Urothelium cell line (cell line): ENCODE data around the gene RAN.
"Not testable (repeated sequence)": the region's sequence is repeated elsewhere in the genome, so short reads cannot be mapped to it uniquely, and the experiment has no call there.

Source experiments
- DNase-seq: peaks from one replicate; pipeline ENCODE4 v3.0.0; 2011; ENCODE audit warnings: low spot score, mixed read lengths
- FAIRE-seq: peaks from 2 replicates; lab custom pipeline; 2011; peaks lifted over from hg19 to GRCh38; lab: Jason Lieb, UNC

Gene RAN

DNA sequence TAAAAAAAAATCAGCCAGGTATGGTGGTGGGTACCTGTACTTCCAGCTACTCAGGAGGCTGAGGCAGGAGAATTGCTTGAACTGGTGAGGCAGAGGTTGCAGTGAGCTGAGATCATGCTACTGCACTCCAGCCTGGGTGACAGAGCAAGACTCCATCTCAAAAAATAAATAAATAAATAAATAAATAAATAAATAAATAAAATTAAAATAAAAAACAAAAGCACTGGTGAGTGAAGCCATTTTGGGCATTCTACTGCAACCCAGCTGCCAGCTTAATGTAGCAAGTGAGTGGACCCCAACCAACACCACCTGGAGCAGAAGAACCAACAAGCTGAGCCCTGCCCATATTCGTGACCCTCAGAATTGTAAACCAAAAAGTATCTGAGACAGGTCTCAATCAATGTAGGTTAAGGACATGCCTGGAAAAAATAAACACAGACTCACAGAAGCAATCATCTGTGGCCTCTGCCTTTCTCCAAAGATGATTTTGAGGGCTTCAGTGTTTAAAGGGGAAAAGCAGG, 23.0 kb upstream of the RAN start:
- not testable (repeated sequence) for DNase-seq, FAIRE-seq

DNA sequence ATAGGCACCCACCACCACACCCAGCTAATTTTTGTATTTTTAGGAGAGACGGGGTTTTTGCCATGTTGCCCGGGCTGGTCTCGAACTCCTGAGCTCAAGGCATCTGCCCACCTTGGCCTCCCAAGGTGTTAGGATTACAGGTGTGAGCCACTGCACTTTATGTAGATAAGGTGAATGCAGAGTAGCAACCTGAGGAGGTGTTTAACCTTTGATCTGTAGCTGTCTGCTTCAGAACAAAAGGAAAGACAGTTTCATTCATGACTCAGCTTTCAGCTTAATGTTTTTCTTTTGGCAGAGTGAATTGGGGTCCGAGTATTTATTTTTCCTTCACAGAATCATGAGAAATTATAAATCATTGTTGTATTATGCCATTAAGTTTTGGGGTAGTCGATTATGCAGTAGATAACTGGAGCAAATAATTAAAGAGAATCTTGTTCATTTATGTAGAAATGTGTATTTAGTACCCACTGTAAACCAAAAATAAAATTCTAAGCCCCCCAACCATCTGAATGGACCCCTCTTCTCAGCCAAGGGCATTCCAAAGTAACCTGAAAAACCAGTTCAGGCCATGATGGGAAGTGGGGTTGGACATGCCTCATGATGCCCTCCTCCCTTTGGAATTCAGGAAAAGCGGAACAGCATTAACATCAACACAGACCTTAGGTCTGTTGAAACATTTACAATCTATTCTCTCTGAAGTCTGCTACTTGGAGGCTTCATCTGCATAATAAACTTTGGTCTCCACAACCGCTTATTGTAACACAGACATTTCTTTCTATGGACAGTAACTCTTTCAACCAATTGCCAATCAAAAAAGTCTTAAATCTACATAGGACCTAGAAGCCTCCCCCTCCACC, 22.1 kb upstream of the RAN start:
- DNase-seq (no peak), FAIRE-seq (no peak)

DNA sequence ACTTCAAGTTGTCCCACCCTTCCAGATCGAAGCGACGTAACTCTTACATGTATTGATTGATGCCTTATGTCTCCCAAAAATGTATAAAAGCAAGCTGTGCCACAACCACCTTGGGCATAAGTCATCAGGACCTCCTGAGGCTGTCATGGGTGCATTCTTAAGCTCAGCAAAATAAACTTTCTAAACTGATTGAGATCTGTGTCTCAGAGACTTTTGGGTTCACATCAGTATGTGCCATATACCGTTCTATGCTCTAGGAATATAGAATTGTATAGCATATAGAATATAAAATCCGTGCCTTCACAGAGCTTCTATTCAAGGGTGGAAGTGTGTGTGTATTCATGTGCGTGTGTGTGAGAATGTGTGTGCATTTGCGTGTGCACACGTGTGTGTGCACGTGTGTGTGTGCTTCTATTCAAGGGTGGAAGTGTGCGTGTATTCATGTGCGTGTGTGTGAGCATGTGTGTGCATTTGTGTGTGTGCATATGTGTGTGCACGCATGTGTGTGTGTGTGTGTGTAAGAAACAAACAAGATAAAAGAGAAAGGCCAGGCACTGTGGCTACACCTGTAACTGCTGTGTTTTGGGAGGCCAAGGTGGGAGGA, 21.3 kb upstream of the RAN start:
- no peak for FAIRE-seq
- DNase-seq = no peak

DNA sequence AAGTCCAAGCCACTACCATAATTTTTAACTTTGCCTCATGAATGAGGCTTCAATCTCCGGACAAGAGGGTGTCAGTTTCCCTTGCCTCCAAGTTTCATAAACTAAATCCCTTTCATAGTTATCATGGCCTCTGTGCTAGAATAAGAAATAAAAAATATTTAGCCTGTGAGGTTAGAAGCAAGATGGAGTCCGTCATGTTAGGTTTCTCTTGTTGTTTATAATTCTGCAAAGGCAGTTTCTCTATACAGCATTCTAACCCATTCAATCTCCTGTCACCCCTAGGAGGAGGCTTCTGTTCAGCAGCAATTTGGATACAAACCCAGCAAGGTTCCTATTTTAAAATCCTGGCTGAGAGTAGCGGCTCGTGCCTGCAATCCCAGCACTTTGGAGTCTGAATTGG, 15.8 kb upstream of the RAN start:
- DNase-seq = no peak
- FAIRE-seq = no peak

DNA sequence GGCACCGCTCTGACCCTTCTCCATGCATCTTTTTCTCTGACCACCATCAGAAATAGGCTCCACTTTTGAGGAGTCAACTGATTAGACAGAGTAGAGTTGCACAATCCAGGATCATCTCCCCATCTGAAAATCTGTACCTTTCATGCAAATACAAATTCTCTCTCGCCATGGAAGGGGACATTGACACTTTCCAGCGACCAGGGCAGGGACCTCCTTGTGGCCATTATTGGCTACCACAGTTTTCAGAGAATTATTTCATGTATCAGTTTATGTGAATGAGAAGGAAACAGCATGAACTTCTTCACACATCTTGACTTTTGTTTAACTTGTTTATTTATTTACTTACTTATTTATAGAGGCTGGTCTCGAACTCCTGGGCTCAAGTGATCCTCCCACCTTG, 13.8 kb upstream of the RAN start:
- DNase-seq (no peak), FAIRE-seq (no peak)

DNA sequence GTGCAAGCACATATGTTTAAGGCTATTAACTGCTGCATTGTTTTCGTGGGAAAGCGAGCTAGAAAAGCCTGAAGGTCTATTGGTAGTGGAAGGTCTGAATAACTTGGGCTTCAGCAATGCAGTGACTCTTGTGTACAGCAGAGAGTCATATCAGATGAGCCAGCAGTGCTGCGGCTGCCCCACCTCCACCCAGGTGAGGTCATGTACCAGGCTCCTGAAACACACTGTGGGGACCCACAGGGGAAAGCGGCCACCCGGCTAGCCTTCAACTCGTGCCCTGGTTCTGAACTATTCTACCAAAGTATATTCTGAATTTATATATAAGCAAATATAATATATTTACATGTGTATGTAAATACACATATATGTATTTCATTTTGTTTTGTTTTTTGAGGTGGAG, 12.7 kb upstream of the RAN start:
- FAIRE-seq (no peak), DNase-seq (no peak)

DNA sequence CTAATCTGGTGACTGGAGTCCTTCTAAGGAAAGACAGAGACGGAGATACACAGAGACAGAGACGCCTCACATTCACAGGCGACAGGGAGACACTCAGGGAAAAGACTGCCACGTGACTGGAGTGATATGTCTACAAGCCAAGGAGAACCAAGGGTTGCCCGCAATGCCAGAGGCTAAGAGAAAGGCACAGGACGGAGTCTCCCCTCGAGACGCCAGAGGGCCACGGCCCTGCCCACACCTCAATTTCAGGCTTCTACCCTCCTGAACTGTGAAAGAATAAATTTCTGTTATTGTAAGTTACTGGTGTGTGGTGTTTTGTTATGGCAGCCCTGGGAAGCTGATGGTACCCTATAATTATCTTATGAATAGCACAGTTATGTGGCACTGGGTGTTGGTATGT, 11.6 kb upstream of the RAN start:
- DNase-seq (no peak), FAIRE-seq (no peak)

DNA sequence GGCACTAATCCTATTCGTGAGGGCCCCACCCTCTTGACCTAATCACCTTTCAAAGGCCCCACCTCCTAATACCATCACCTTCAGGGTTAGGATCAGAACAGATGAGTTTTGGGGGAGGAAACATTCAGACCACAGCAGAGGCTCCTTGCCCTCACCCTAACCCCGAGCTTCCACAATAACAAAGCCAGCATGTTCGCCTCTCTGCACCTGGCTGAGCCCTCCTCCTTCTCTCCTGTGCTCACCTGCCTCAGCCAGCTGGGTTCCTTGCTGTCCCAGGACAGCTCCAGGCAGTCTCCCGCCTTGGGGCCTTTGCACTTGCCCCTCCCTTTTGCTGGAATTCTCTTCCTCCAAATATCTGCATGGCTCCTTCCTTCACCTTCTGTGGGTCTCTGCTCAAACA, 9.7 kb upstream of the RAN start:
- no peak for FAIRE-seq

DNA sequence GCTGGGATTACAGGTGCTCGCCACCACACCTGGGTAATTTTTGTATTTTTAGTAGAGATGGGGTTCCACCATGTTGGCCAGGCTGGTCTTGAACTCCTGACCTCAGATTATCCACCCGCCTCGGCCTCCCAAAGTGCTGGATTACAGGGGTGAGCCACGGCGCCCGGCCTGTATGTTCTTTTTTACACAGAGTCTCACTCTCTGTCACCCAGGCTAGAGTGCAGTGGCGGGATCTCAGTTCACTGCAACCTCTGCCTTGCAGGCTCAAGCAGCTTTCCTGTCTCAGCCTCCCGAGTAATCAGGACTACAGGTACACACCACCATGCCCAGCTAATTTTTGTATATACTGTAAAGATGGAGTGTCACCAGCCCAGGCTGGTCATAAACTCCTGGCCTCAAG, 9.1 kb upstream of the RAN start:
- FAIRE-seq, DNase-seq: not testable (repeated sequence)

More for the DNA sequence above, 9.7 kb upstream of the RAN start:
- no peak for DNase-seq

DNA sequence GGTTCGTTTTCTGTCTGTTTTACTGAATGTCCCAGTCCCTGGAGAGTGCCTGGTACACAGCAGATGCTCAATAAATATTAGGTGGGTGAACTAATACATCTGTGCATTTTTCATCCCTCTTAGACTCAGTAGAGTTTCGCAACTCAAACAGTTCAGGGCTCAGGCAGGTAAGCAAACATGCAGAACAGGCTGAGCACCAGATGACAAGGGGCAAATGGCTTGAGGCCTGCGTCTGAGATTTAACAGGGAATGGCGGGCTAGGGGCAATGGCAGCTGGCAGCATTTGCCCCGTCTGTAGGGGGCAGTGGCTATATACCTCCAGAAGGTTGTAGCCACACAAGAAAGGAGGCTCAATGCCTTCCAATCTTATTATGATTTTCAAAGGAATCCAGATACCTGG, 8.6 kb upstream of the RAN start:
- FAIRE-seq (no peak), DNase-seq (no peak)

DNA sequence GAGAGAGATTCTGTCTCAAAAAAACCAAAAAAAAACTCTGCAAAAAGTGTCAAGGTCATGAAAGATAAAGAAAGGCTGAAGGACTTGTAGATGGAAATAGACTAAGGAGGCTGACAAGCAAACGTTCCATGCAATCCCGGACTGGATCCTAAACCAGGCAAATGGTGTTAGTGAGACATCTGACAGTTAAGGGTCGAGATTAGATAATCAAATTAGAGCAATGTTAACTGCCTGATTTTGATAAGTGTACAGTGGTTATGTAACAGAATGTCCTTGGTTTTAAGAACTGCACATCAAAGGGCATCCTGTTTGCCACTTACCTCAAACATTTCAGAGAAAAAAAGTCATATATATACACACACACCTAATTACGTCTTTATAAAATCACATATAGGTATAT, 3.5 kb upstream of the RAN start:
- FAIRE-seq (no peak), DNase-seq (no peak)

DNA sequence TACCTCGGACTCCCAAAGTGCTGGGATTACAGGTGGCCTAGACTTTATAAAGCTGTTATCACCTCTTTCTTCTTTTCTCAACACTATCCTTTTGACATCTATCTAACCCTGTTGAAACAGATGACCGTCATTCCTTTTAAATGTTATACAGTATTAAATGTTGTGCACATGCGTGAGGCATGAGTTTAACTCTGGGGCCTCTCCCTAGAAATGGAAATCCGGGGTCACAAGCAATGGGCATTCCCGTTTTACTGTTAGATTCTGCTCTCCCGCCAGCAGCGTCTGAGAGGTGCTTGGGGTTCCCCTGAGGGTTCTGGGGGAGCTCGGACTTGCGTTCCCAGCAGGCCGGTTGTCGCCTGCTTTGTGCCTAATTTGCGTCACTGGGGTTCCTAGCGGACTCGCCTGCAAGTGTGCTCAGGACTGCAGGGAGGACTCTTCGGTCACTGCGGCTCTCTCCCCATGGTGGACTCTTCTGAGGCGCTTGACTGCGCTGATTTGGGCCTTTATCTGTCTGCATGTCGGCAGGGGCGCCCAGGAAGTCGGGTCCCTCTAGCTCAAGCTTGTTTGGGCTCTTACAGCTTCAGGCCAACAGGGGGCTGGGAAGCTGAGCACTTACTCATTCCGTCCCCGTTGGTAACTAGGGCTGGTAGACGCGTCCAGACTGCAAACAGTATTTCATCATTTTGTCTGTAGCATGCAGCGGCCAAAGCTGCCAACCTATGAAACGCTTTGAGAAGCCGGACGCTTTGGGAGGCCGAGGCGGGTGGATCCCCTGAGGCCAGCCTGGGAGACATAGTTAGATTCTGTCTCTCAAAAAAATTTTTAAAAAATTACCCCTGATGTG, 1.2 kb upstream of the RAN start:
- FAIRE-seq = peak; percentile 56
- peak; percentile 84 for DNase-seq

DNA sequence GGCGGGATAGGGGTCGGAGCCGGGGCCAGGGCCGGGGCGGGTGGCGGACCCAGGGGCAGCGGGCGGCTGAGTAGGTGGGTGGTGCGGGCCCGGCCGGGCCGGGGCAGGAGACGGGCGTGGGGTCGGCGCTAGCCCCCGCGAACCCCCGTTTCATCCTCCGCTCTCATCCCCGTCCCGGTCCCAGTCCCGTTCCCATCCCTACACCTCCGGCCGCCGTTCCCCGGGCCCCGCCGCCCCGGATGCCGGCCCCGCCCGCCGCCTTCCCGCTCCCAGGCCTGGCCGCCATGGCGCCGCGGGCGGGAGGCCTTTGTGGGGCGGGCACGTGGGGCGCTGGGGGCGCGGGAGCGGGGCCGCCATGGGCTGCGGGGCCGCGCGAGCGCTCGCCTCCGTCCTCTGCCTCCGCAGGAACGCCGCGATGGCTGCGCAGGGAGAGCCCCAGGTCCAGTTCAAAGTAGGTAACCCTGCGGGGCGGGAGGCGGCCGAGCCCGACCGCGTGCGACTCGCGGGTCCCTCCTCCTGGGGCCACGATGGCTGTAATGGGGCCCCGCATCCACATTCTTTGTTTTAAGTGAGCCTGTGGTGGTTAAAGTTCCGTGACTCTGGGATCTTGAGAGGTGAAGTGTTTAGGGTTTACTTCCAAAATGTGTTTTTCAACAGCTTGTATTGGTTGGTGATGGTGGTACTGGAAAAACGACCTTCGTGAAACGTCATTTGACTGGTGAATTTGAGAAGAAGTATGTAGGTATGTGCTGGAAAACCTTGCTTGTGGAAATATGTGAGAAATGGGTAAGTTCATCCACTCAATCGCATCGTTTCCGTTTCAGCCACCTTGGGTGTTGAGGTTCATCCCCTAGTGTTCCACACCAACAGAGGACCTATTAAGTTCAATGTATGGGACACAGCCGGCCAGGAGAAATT, 572 bp downstream of the RAN start:
- FAIRE-seq (no peak), DNase-seq (peak; percentile 54)

DNA sequence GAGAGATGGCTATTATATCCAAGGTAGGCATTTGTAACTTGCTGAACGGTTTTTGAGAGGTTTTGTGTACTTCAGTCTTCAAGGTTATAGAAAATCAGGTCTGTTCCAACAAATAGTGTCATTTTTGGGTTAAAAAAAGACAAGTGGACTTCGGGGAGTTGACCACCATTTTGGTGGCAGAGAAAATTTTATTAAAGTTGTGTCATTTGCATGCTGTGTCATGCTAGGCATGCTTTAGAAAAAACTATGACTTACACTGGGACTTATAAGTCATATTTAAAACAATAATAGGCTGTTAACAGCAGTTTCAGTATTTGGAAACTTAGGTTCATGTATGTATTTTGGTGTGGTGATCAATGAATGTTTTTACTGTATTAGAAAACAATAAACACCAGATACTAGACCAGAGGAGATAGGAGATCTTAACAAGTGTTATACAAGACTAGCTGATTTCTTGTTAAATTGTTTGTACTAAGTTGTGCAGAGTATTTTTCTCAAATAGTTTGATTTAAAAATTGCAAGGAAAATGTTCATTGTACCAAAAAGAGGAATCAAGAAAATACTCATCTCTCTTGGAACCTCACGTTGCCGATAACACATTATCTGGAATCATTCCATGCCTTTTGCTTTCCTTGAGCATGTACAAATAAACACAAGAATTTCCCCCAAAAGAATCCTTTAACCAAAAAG, 1.4 kb downstream of the RAN start:
- no peak for FAIRE-seq
- no peak for DNase-seq

DNA sequence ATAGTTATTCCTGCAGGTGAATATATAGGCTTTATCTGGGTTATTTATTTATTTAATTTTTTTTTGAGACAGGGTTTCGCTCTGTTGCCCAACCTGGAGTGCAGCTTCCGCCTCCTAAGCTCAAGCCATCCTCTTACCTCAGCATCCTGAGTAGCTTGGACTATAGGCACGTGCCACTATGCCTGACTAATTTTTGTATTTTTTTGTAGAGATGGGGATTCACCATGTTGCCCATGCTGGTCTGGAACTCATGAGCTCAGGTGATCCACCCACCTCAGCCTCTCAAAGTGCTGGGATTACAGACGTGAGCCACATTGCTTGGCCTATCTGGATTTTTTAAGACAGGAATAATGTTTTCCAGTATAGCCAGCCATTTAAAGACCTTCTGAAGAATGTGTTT, 2.0 kb downstream of the RAN start:
- FAIRE-seq (no peak), DNase-seq (no peak)

DNA sequence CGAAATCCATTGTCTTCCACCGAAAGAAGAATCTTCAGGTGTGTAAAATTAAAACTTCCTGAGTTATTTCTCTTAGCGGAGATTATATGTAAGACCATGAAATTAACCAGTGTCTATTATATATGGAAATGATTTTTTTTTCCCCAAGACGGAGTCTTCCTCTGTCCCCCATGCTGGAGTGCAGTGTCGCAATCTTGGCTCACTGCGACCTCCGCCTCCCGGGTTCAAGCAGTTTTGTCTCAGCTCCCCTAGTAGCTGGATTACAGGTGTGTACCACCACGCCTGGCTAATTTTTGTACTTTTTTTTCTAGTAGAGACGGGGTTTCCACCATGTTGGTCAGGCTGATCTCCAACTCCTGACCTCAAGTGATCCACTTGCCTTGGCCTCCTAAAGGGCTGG, 2.8 kb downstream of the RAN start:
- no peak for DNase-seq
- no peak for FAIRE-seq

DNA sequence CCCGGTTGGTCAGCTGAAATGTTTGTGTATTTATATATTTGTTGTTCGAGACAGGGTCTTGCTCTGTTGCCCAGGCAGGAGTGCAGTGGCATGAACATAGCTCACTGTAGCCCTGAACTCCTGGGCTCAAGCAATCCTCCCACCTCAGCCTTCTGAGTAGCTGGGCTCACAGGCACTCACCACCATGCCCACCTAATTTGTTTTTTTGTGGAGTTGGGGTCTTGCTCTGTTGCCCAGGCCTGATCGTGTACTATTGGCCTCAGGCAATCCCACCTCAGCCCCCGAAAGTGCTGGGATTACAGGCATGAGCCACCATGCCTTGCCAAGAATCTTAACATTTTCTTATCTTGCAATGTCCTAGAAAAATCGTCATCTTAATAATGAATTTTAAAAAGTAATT, 3.3 kb downstream of the RAN start:
- DNase-seq (no peak), FAIRE-seq (no peak)

DNA sequence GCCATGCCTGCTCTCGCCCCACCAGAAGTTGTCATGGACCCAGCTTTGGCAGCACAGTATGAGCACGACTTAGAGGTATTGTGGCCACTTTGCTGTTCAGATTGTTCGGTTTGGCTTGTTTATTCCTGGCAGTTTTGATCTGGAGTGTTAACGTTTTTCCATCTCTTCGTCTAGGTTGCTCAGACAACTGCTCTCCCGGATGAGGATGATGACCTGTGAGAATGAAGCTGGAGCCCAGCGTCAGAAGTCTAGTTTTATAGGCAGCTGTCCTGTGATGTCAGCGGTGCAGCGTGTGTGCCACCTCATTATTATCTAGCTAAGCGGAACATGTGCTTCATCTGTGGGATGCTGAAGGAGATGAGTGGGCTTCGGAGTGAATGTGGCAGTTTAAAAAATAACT, 3.8 kb downstream of the RAN start:
- DNase-seq, FAIRE-seq: not testable (repeated sequence)

DNA sequence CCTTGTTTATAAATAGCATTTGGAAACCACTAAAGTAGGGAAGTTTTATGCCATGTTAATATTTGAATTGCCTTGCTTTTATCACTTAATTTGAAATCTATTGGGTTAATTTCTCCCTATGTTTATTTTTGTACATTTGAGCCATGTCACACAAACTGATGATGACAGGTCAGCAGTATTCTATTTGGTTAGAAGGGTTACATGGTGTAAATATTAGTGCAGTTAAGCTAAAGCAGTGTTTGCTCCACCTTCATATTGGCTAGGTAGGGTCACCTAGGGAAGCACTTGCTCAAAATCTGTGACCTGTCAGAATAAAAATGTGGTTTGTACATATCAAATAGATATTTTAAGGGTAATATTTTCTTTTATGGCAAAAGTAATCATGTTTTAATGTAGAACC, 4.4 kb downstream of the RAN start:
- DNase-seq = no peak
- no peak for FAIRE-seq

DNA sequence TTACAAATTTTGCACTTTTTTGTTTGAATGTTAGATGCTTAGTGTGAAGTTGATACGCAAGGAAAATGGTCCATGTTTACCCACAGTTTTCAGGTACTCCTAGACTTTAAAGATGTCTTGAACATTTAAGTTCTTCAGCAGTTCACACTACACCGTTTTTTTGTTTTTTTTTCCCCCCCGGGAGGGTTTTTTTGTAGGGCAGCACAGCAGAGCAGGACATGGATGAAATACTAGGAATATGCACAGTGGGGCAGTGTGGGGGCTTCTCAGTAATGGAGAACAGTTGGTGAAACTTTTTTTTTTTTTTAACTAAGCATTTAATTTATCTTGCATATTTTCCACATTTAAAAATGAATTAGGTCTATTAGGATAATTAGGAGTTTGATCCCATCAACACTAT, 4.9 kb downstream of the RAN start:
- DNase-seq (no peak), FAIRE-seq (no peak)
